ACC112 (cell line): ENCODE measurements around the gene CENPQ.

Source experiments
- H2AFZ ChIP-seq: fragments of 200-600 bp; sonication (generic); one replicate; pipeline ENCODE4 v1.6.0; 2017; ENCODE audit warnings: antibody characterized with exemption, low read length; ENCODE audit not compliant: unreplicated experiment
- H3K27ac ChIP-seq: fragments of 200-600 bp; sonication (generic); 2 replicates; pipeline ENCODE4 v1.5.1; 2014; ENCODE audit warnings: low read depth, mild to moderate bottlenecking, antibody characterized with exemption, low read length, moderate library complexity
- H3K27me3 ChIP-seq: fragments of 200-600 bp; sonication (generic); 2 replicates; pipeline ENCODE4 v1.6.1; 2014; ENCODE audit warnings: mild to moderate bottlenecking, antibody characterized with exemption, low read length, moderate library complexity, mixed read lengths; ENCODE audit not compliant: insufficient read depth
- H3K36me3 ChIP-seq: fragments of 200-600 bp; sonication (generic); 2 replicates; pipeline ENCODE4 v1.6.1; 2016; ENCODE audit warnings: mild to moderate bottlenecking, antibody characterized with exemption, low read length, moderate library complexity, mixed read lengths; ENCODE audit not compliant: insufficient read depth
- H3K4me1 ChIP-seq: fragments of 200-600 bp; sonication (generic); one replicate; pipeline ENCODE4 v1.6.1; 2016; ENCODE audit warnings: low read length, mixed read lengths; ENCODE audit not compliant: insufficient read depth, unreplicated experiment, control insufficient read depth
- H3K4me3 ChIP-seq: fragments of 200-600 bp; sonication (generic); 2 replicates; pipeline ENCODE4 v1.5.1; 2014; ENCODE audit warnings: mild to moderate bottlenecking, low read depth, low read length
- H3K79me2 ChIP-seq: fragments of 200-600 bp; sonication (generic); one replicate; pipeline ENCODE4 v1.6.0; 2016; ENCODE audit warnings: low read length; ENCODE audit not compliant: control insufficient read depth, unreplicated experiment, insufficient read depth

CENPQ gene

GRCh38 chr6:49499623-49500022 lies 36.5 kb downstream of the CENPQ start, which contains the start of gene GLYATL3:
TSS of gene GLYATL3 (plus strand) at chr6:49499923. CDS start at chr6:49511991, 12,068 bp downstream.
- Histone ChIP-seq H2AFZ (no peak within 1 kb of the TSS), H3K4me1 (no peaks in the 10 kb centered on the region), H3K79me2 (no peaks in the 10 kb centered on the region), H3K27ac (no peak within 1 kb of the TSS), H3K27me3 (no peaks in the 10 kb centered on the region), H3K4me3 (no peak within 1 kb of the TSS), H3K36me3 (no peaks in the 10 kb centered on the region)

GRCh38 chr6:49504666-49505065 lies 41.5 kb downstream of the CENPQ start:
- Histone ChIP-seq H3K79me2 (no peaks in the 10 kb centered on the region), H3K27me3 (peaks cover 6% of the 10 kb centered on the region; the same call in 1 of the 2 replicates)

GRCh38 chr6:49506569-49507111 lies 43.5 kb downstream of the CENPQ start:
- H3K4me3 ChIP-seq: no peak overlapping the region
- H3K27ac ChIP-seq: no peak overlapping the region
- H3K4me1 ChIP-seq: no peaks in the 10 kb centered on the region
- H3K36me3 ChIP-seq: no peaks in the 10 kb centered on the region
- H3K79me2 ChIP-seq: no peaks in the 10 kb centered on the region
- H3K27me3 ChIP-seq: peaks cover 10% of the 10 kb centered on the region; the same call in 1 of the 2 replicates
- H2AFZ ChIP-seq: no peak overlapping the region

More at GRCh38 chr6:49504666-49505065, 41.5 kb downstream of the CENPQ start:
- Histone ChIP-seq H3K27ac (no peak overlapping the region), H3K4me1 (no peaks in the 10 kb centered on the region), H3K36me3 (no peaks in the 10 kb centered on the region), H2AFZ (no peak overlapping the region), H3K4me3 (no peak overlapping the region)

DNA sequence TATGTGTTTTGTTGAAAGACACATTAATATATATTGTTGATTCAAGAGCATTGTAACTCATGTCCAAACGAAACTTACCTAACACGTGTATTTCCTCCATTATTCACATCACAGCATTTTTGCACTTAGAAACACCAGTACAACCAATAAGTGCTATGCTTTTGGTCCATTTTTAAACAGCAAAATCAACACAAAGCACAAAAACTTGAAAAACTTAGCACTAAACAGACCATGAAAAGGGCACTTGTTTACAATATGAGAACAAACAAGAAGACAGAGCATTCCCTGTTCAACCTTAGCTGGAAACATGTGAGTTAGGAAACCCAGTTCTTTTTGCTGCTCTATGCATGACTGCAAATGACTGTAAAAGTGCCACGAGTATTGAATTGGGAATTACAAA lies 46.2 kb downstream of the CENPQ start:
- Histone ChIP-seq H3K4me1 (no peaks in the 10 kb centered on the region), H3K79me2 (no peaks in the 10 kb centered on the region), H3K36me3 (no peaks in the 10 kb centered on the region), H2AFZ (no peak overlapping the region), H3K4me3 (no peak overlapping the region), H3K27ac (no peak overlapping the region), H3K27me3 (peaks cover 11% of the 10 kb centered on the region; the same call in 1 of the 2 replicates)

- Histone ChIP-seq H3K36me3 (no peaks in the 10 kb centered on the region), H3K79me2 (no peaks in the 10 kb centered on the region), H3K4me3 (no peak overlapping the region), H3K4me1 (no peaks in the 10 kb centered on the region), H2AFZ (no peak overlapping the region), H3K27me3 (0 out of 2 replicates have a peak, but pooled peaks cover 8% of the 10 kb centered on the region), H3K27ac (no peak overlapping the region)
These were observed 50.2 kb downstream of the CENPQ start for GRCh38 chr6:49513153-49513989.

GRCh38 chr6:49514571-49515484 lies 51.7 kb downstream of the CENPQ start:
- no peak overlapping the region for H3K27ac ChIP-seq
- 0 out of 2 replicates have a peak, but pooled peaks cover 5% of the 10 kb centered on the region for H3K27me3 ChIP-seq
- no peak overlapping the region for H3K4me3 ChIP-seq
- no peaks in the 10 kb centered on the region for H3K79me2 ChIP-seq
- no peak overlapping the region for H2AFZ ChIP-seq
- H3K36me3 ChIP-seq: no peaks in the 10 kb centered on the region
- no peaks in the 10 kb centered on the region for H3K4me1 ChIP-seq

DNA sequence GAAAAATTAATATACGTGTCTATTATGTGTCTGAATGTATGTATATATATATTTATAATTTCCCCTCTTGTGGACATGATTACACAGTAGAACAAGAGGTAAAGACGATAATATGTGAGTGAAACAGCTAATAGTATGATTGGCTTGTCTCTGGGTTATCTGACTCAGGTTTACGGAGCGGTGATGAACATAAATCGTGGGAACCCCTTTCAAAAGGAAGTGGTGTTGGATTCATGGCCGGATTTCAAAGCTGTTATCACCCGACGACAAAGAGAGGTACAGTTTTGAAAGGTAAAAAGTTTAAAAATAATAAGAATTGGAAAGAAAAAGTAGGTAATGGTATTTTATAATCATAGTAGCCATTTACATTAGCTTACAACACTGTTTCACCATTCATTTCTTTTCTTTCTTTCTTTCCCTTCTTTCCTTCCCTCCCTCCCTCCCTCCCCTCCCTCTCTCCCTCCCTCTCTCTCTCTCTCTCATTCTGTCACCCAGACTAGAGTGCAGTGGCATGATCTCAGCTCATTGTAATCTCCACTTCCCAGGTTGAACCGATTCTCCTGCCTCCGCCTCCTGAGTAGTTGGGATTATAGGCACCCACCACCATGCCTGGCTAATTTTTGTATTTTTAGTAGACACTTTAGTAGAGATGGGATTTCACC lies 52.4 kb downstream of the CENPQ start:
- no peaks in the 10 kb centered on the region for H3K36me3 ChIP-seq
- H3K4me1 ChIP-seq: no peaks in the 10 kb centered on the region
- H3K27ac ChIP-seq: no peak overlapping the region
- no peak overlapping the region for H2AFZ ChIP-seq
- H3K4me3 ChIP-seq: no peak overlapping the region
- H3K27me3 ChIP-seq: 0 out of 2 replicates have a peak, but pooled peaks cover 3% of the 10 kb centered on the region
- H3K79me2 ChIP-seq: no peaks in the 10 kb centered on the region

DNA sequence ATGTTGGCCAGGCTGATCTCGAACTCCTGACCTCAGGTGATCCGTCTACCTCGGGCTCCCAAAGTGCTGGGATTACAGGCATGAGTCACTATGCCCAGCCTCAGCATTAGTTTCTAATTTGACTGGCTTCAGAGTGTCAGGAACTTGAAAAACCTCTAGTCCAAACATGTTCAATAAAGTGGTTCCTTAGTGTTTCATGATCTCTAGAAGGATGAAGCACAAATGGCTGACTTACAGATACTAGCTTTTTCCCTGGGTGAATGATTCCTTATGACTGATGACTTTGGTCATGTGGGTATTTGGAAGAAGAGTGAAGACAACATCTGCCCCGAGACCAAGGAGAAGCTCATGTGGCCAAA lies 53.0 kb downstream of the CENPQ start:
- Histone ChIP-seq H2AFZ (no peak overlapping the region), H3K4me1 (no peaks in the 10 kb centered on the region), H3K4me3 (no peak overlapping the region), H3K36me3 (no peaks in the 10 kb centered on the region), H3K27ac (no peak overlapping the region), H3K79me2 (no peaks in the 10 kb centered on the region), H3K27me3 (0 out of 2 replicates have a peak, but pooled peaks cover 2% of the 10 kb centered on the region)

DNA sequence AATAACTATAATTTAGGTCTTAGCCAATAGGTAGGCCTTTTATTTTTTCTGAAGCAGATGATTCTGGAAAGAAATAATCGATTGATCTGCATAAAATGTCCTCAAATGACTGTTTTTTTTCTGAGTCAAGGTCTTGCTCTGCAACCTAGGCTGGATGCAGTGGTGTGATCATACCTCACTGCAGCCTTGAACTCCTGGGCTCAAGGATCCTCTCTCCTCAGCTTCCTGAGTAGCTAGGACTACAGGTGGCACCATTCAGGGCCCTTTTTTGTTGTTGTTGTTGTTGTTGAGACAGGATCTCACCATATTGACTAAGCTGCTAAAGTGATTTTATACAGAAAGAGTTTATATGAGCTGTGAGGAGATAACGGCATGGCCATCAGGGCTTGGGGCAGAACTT lies 54.7 kb downstream of the CENPQ start:
- no peaks in the 10 kb centered on the region for H3K27me3 ChIP-seq
- no peak overlapping the region for H3K27ac ChIP-seq
- H3K36me3 ChIP-seq: no peaks in the 10 kb centered on the region
- no peaks in the 10 kb centered on the region for H3K79me2 ChIP-seq
- H3K4me1 ChIP-seq: no peaks in the 10 kb centered on the region
- no peak overlapping the region for H3K4me3 ChIP-seq
- H2AFZ ChIP-seq: no peak overlapping the region

- no peaks in the 10 kb centered on the region for H3K4me1 ChIP-seq
These were observed 56.5 kb downstream of the CENPQ start for GRCh38 chr6:49519660-49520059.

More at GRCh38 chr6:49519660-49520059, 56.5 kb downstream of the CENPQ start:
- no peak overlapping the region for H2AFZ ChIP-seq
- no peak overlapping the region for H3K4me3 ChIP-seq
- H3K27ac ChIP-seq: no peak overlapping the region
- no peaks in the 10 kb centered on the region for H3K79me2 ChIP-seq
- H3K36me3 ChIP-seq: no peaks in the 10 kb centered on the region
- no peaks in the 10 kb centered on the region for H3K27me3 ChIP-seq
